Breast epithelium (tissue), 3 donors: Measurements from ENCODE around the gene ASXL1.

Experiments used
- POLR2A ChIP-seq: fragments of 450-650 bp; IDR thresholded peaks from one replicate; pipeline ENCODE4 v1.6.1; 2016; ENCODE audit warnings: antibody characterized with exemption, mild to moderate bottlenecking, moderate library complexity
- POLR2AphosphoS5 ChIP-seq, 3 donors: sonication (generic); formaldehyde crosslinking; IDR thresholded peaks; one replicate each; pipeline ENCODE4 v1.6.1; 2017; ENCODE audit warnings: antibody characterized with exemption in 3 of 3
- TF ChIP-seq, protein P1 (sequence below), 3 donors: fragments of 450-650 bp; IDR thresholded peaks; one replicate each; pipeline ENCODE4 v1.5.1; 2016 to 2017; ENCODE audit warnings: antibody characterized with exemption in 3 of 3, mild to moderate bottlenecking in 3 of 3, moderate library complexity in 3 of 3

GRCh38 chr20:32315891-32316290 is 42.2 kb upstream of the ASXL1 start:
- TF ChIP-seq, protein P1, sequence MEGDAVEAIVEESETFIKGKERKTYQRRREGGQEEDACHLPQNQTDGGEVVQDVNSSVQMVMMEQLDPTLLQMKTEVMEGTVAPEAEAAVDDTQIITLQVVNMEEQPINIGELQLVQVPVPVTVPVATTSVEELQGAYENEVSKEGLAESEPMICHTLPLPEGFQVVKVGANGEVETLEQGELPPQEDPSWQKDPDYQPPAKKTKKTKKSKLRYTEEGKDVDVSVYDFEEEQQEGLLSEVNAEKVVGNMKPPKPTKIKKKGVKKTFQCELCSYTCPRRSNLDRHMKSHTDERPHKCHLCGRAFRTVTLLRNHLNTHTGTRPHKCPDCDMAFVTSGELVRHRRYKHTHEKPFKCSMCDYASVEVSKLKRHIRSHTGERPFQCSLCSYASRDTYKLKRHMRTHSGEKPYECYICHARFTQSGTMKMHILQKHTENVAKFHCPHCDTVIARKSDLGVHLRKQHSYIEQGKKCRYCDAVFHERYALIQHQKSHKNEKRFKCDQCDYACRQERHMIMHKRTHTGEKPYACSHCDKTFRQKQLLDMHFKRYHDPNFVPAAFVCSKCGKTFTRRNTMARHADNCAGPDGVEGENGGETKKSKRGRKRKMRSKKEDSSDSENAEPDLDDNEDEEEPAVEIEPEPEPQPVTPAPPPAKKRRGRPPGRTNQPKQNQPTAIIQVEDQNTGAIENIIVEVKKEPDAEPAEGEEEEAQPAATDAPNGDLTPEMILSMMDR (IDR thresholded peaks at IDR 0.05) = no peak
- no peak for TF ChIP-seq POLR2A
- no peak for TF ChIP-seq POLR2AphosphoS5 (IDR thresholded peaks at IDR 0.05)
